Measurements from ENCODE around the gene IL10RA. TPM values are rescaled to one million over a fixed set of nuclear protein-coding genes. Genes with fewer than 3 reads are reported as not detected.

IL10RA gene
- total and polyA plus RNA-seq, 5 experiments from 2014 or later = 99.2 to 217 (median 185) TPM

Other genes starting within 250 kb of the IL10RA start
- gene DSCAML1, start 189.2 kb upstream of the IL10RA start, total RNA-seq = 1 to 10 TPM; 1.3 to 2.1 TPM
- under 1 TPM; 0.12 to 0.15 (median 0.13) TPM for gene DSCAML1, start 189.2 kb upstream of the IL10RA start, polyA plus RNA-seq
- 10 to 100 TPM; 12.9 to 14.4 TPM for gene FXYD2, start 161.7 kb upstream of the IL10RA start, total RNA-seq
- gene FXYD2, start 161.7 kb upstream of the IL10RA start, polyA plus RNA-seq = 10 to 100 TPM; 11.9 to 61.6 (median 16.9) TPM
- not detected for gene FXYD6, start 109.7 kb upstream of the IL10RA start, total RNA-seq
- gene FXYD6, start 109.7 kb upstream of the IL10RA start, polyA plus RNA-seq = not detected
- 1 to 10 TPM; 4.8 to 9.2 TPM for gene TMPRSS13, start 57.0 kb upstream of the IL10RA start, total RNA-seq
- gene TMPRSS13, start 57.0 kb upstream of the IL10RA start, polyA plus RNA-seq = 1 to 10 TPM in 2 of 3 donors, under 1 TPM in 1; 0.05 to 1.5 (median 1.0) TPM
- gene TMPRSS4, start 90.7 kb downstream of the IL10RA start, total RNA-seq = not detected
- gene TMPRSS4, start 90.7 kb downstream of the IL10RA start, polyA plus RNA-seq = not detected
- gene SMIM35, start 100.6 kb downstream of the IL10RA start, total RNA-seq = under 1 TPM; 0.70 to 0.91 TPM
- under 1 TPM; 0.15 to 0.68 (median 0.60) TPM for gene SMIM35, start 100.6 kb downstream of the IL10RA start, polyA plus RNA-seq
- gene SCN4B, start 166.4 kb downstream of the IL10RA start, total RNA-seq = not detected
- gene SCN4B, start 166.4 kb downstream of the IL10RA start, polyA plus RNA-seq = not detected
- not detected for gene SCN2B, start 190.2 kb downstream of the IL10RA start, total RNA-seq
- not detected for gene SCN2B, start 190.2 kb downstream of the IL10RA start, polyA plus RNA-seq
- gene JAML, start 238.6 kb downstream of the IL10RA start, total RNA-seq = 100 to 1,000 TPM; 157 to 161 TPM
- gene JAML, start 238.6 kb downstream of the IL10RA start, polyA plus RNA-seq = 100 to 1,000 TPM; 120 to 195 (median 159) TPM

Data from naive thymus-derived CD8-positive, alpha-beta T cell (primary cell).